Liver (tissue), 9 donors: ENCODE data around the gene EPHB2. TPM values are rescaled to one million over a fixed set of nuclear protein-coding genes. Genes with fewer than 3 reads are reported as not detected.

Experiments used
- DNase-seq: peaks from one replicate; pipeline ENCODE4 v3.0.0-alpha.2; 2017; ENCODE audit warnings: low spot score
- H3K27ac ChIP-seq, 2 donors: one replicate each; pipeline ENCODE4 v1.7.0; 2013; ENCODE audit warnings: inconsistent platforms in 2 of 2, low read length in 2 of 2, control low read depth in 1 of 2, low read depth in 1 of 2, mild to moderate bottlenecking in 1 of 2
- H3K27me3 ChIP-seq, 4 donors: one replicate each; pipeline versions ENCODE4 v1.6.1 to v1.7.0; 2013; ENCODE audit warnings: low read length in 3 of 4, inconsistent platforms in 1 of 4, mild to moderate bottlenecking in 1 of 4, moderate library complexity in 1 of 4; ENCODE audit not compliant: control insufficient read depth in 4 of 4, insufficient read depth in 4 of 4
- H3K36me3 ChIP-seq, 4 donors: one replicate each; pipeline versions ENCODE4 v1.6.1 to v1.7.0; 2013; ENCODE audit warnings: low read length in 3 of 4, mild to moderate bottlenecking in 3 of 4, low read depth in 1 of 4, moderate library complexity in 1 of 4; ENCODE audit not compliant: control insufficient read depth in 4 of 4, insufficient read depth in 3 of 4
- H3K4me1 ChIP-seq, 4 donors: one replicate each; pipeline versions ENCODE4 v1.6.1 to v1.7.0; 2013; ENCODE audit warnings: low read length in 3 of 4, mild to moderate bottlenecking in 3 of 4, moderate library complexity in 1 of 4; ENCODE audit not compliant: control insufficient read depth in 4 of 4, insufficient read depth in 4 of 4
- H3K4me3 ChIP-seq, 3 donors: one replicate each; pipeline versions ENCODE4 v1.6.1 to v1.7.0; 2013; ENCODE audit warnings: low read length in 3 of 3, control low read depth in 1 of 3, low read depth in 1 of 3, mild to moderate bottlenecking in 1 of 3
- H3K9ac ChIP-seq, 2 donors: one replicate each; pipeline ENCODE4 v1.7.0; 2013; ENCODE audit warnings: low read length in 2 of 2, mild to moderate bottlenecking in 2 of 2, moderate library complexity in 2 of 2, control low read depth in 1 of 2, low read depth in 1 of 2
- H3K9me3 ChIP-seq, 4 donors: one replicate each; pipeline versions ENCODE4 v1.6.1 to v1.7.0; 2013; ENCODE audit warnings: low read length in 3 of 4; ENCODE audit not compliant: control insufficient read depth in 4 of 4
- EGR1 ChIP-seq, 2 donors: IDR thresholded peaks; 2 replicates each; pipeline ENCODE4 v1.6.1; 2016 to 2018; ENCODE audit warnings: antibody characterized with exemption in 2 of 2, low read depth in 2 of 2
- FOXA1 ChIP-seq: IDR thresholded peaks from 2 replicates; pipeline ENCODE4 v1.6.1; 2016; ENCODE audit warnings: antibody characterized with exemption
- FOXA2 ChIP-seq: IDR thresholded peaks from 2 replicates; pipeline ENCODE4 v1.6.1; 2016; ENCODE audit warnings: antibody characterized with exemption
- HNF4A ChIP-seq, 2 donors: conservative IDR thresholded peaks; 2 replicates each; pipeline ENCODE4 v1.6.1; 2016; ENCODE audit warnings: antibody characterized with exemption in 2 of 2, mild to moderate bottlenecking in 2 of 2
- JUND ChIP-seq, 2 donors: IDR thresholded peaks; 2 replicates each; pipeline ENCODE4 v1.6.1; 2016; ENCODE audit warnings: antibody characterized with exemption in 2 of 2
- NR2F2 ChIP-seq: IDR thresholded peaks from 2 replicates; pipeline ENCODE4 v1.6.1; 2016; ENCODE audit warnings: antibody characterized with exemption
- RAD21 ChIP-seq, 2 donors: IDR thresholded peaks; 2 replicates each; pipeline ENCODE4 v1.6.1; 2016; ENCODE audit warnings: antibody characterized with exemption in 2 of 2, mild to moderate bottlenecking in 2 of 2
- RXRA ChIP-seq, 2 donors: IDR thresholded peaks; 2 replicates each; pipeline ENCODE4 v1.6.1; 2017 to 2018; ENCODE audit warnings: antibody characterized with exemption in 2 of 2, mild to moderate bottlenecking in 1 of 2
- SP1 ChIP-seq: IDR thresholded peaks from 2 replicates; pipeline ENCODE4 v1.6.1; 2018; ENCODE audit warnings: antibody characterized with exemption, mild to moderate bottlenecking
- TAF1 ChIP-seq: conservative IDR thresholded peaks from 2 replicates; pipeline ENCODE4 v1.6.1; 2016; ENCODE audit warnings: antibody characterized with exemption, mild to moderate bottlenecking
- YY1 ChIP-seq: IDR thresholded peaks from 2 replicates; pipeline ENCODE4 v1.6.1; 2016; ENCODE audit warnings: antibody characterized with exemption, mild to moderate bottlenecking
- WGBS: extraction: QIAGEN DNeasy Blood & Tissue Kit; methylation state at CpG from one replicate; pipeline ENCODE4 v1.1.7; 2013; 5-methylcytosine and 5-hydroxymethylcytosine counted together
- polyA plus RNA-seq, 2 donors: library from polyadenylated mRNA; stranded (reverse) in 1 of 2; unstranded in 1 of 2; fragments of 200-250 nt in 1 of 2; fragments of >200 nt in 1 of 2; fragmentation: Nextera tagmentation in 1 of 2; extraction: Ambion mirVana in 1 of 2; gene quantifications; one replicate each; pipeline versions ENCODE4 v1.2.1 to v1.2.3, GENCODE V29; 2013 to 2015
- total RNA-seq, 2 donors: library from RNA; depleted of rRNA; stranded (reverse); fragments of >200 nt; gene quantifications; one replicate each; pipeline ENCODE4 v1.2.3, GENCODE V29; 2014
- TF ChIP-seq, protein P1 (sequence below): IDR thresholded peaks from 2 replicates; pipeline ENCODE4 v1.6.1; 2016; ENCODE audit warnings: antibody characterized with exemption
- TF ChIP-seq, protein P2 (sequence below): IDR thresholded peaks from 2 replicates; pipeline ENCODE4 v1.6.1; 2016; ENCODE audit warnings: antibody characterized with exemption
- donor health status: healthy.
- donor health status: healthy.
- donor health status: healthy.
- donor health status: healthy.
- donor health status: healthy.

Gene EPHB2
- total and polyA plus RNA-seq, 4 donors, result 0.07 to 1.0 (median 0.38) TPM

DNA sequence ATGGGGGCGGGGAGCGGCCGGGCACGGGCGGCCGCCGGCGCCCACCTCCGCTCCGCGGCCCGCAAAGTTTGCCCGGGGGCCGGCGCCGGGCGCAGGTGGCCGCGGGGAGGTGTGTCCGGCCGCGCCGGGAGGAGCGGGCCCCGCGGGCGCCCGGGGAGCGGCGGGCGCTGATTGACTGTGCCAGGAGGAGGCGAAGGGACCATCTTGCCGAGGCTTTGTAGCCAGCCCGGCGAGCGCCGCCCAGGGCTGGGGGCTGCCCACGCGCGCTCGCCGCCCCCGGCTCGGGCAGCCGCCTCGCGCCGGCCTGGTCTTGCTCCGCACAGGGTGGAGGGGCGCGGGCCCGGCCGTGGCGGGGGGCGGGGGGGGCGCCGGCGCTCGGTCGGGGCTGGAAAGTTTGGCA, 432 bp downstream of the EPHB2 start:
- Histone ChIP-seq H3K9ac (no peak overlapping the region), H3K36me3 (no peaks in the 10 kb centered on the region), H3K4me3 (peak overlapping the region in 1 of 3 donors; percentile 71), H3K27me3 (peaks cover 0 to 4% (median under 1%) of the 10 kb centered on the region in 4 donors), H3K27ac (no peak overlapping the region), H3K9me3 (no peaks in the 10 kb centered on the region), H3K4me1 (peaks cover 3 to 12% (median 5%) of the 10 kb centered on the region in 4 donors)
- TF ChIP-seq JUND (IDR thresholded peaks at IDR 0.05) (no peak), EGR1 (IDR thresholded peaks at IDR 0.05; ENCODE audit: low read depth in 2 of 2) (no peak), RAD21 (IDR thresholded peaks at IDR 0.05) (no peak), FOXA2 (no peak), NR2F2 (no peak), TAF1 (no peak), FOXA1 (no peak)
- DNase-seq, result no peak
- WGBS, result 1% methylated on average over 60 of the region's 60 CpGs

DNA sequence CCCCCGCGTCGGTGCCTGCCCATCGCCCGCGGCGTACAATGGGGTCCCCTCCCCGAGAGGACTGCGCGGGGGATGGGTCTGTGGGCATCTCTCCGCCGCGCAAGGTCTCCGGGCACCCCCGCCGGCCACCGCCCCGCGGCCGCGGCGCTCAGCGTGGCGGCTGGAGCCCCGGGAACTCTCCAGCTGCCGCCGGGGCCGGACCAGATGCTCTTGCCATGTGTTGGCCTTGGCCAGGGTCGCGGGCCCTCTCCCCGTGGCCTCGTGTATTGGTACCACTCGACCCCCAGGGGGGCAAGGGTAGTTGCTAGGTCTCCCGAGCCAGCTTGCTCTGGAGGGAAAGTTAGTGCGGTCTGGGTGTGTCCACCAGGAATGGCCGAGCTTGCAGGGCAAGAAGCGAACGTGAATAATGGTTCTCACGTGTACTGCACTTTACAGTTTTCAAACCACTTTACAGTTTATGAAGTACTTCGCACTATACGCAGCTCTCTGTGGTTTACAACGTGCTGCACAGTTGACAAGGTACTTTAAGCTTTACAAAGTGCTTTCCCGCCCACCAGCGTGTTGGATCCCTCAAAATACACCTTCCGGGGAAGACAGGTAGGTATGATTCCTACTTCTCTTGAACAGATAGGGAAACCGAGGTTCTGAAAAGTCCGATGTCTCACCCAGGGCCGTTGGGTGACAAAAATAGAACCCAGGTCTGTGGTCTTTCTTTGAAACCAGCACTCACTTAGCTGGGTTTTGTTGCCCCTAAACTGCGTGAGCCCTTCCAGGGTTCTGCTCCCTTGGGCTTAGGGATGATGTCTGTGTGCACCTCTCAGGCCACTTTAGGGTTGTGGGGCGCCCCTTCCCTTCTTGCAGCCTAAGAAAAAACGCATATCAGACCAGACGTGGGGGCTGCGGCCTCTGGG, 1.2 kb downstream of the EPHB2 start:
- Histone ChIP-seq H3K9me3 (no peaks in the 10 kb centered on the region), H3K4me3 (peak overlapping the region in 1 of 3 donors; percentile 71), H3K27me3 (peaks cover 0 to 4% (median under 1%) of the 10 kb centered on the region in 4 donors), H3K27ac (no peak overlapping the region), H3K9ac (no peak overlapping the region), H3K4me1 (peaks cover 3 to 12% (median 5%) of the 10 kb centered on the region in 4 donors), H3K36me3 (no peaks in the 10 kb centered on the region)
- WGBS, result 21% methylated on average over 53 of the region's 53 CpGs
- DNase-seq, result no peak
- TF ChIP-seq HNF4A (conservative IDR thresholded peaks at IDR 0.05) (no peak), TAF1 (no peak), YY1 (no peak), RAD21 (IDR thresholded peaks at IDR 0.05) (no peak), SP1 (no peak), EGR1 (IDR thresholded peaks at IDR 0.05; ENCODE audit: low read depth in 2 of 2) (no peak), FOXA2 (no peak), RXRA (IDR thresholded peaks at IDR 0.05) (no peak), JUND (IDR thresholded peaks at IDR 0.05) (no peak), FOXA1 (no peak)
- TF ChIP-seq, protein P1, sequence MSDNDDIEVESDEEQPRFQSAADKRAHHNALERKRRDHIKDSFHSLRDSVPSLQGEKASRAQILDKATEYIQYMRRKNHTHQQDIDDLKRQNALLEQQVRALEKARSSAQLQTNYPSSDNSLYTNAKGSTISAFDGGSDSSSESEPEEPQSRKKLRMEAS, result no peak
- TF ChIP-seq, protein P2, sequence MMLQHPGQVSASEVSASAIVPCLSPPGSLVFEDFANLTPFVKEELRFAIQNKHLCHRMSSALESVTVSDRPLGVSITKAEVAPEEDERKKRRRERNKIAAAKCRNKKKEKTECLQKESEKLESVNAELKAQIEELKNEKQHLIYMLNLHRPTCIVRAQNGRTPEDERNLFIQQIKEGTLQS, result no peak

DNA sequence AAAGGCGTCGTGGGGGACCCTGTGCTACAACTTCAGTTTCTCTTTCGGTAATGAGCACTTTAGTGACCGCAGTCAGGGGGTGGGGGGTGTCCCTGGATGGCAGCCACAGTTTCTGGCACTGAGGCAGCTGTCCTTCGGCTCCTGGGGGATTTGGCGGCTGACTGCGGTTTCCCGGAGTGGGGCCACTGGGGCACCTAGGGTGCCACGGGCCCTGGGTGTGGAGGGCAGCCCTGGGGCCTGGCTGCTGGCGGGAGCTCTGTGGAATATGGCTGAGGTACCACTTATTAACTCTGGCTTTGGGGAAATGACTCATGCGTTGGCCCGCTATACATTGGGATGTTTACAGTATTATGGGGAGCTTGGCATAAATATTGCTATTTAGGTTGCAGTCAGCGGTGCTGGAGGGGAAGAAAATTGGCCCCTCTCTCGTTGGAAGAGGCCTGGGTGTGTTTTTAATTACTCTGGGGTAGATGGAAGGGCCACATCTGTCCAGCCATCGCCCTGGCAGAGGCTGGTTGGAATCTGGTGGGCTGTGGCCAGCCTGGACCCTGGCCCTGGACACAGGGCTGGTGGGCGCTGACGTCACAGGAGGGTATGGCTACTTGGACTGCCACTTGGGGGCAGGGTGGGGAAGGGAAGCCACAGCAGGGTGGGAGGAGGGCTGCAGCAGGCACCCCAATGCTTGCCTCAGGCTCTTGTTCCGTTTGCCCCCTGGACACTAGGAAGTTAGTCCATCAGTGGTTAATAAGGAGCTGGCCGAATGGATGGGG, 2.0 kb downstream of the EPHB2 start:
- no peak for DNase-seq
- H3K9me3 ChIP-seq, result no peaks in the 10 kb centered on the region
- 71% methylated on average over 19 of the region's 19 CpGs for WGBS
- no peaks in the 10 kb centered on the region for H3K36me3 ChIP-seq
- peaks cover 3 to 12% (median 5%) of the 10 kb centered on the region in 4 donors for H3K4me1 ChIP-seq
- no peak for TF ChIP-seq NR2F2
- TF ChIP-seq, protein P1, result no peak
- no peak for TF ChIP-seq RXRA (IDR thresholded peaks at IDR 0.05)
- no peak overlapping the region for H3K9ac ChIP-seq
- H3K27me3 ChIP-seq, result peaks cover 0 to 4% (median under 1%) of the 10 kb centered on the region in 4 donors
- H3K4me3 ChIP-seq, result no peak overlapping the region
- H3K27ac ChIP-seq, result no peak overlapping the region
